ENCODE results near the gene MAP3K5.
"Not testable (repeated sequence)": the region's sequence is repeated elsewhere in the genome, so short reads cannot be mapped to it uniquely, and the experiment has no call there.

The MAP3K5 gene

GRCh38 chr6:136591617-136592016, 200.7 kb downstream of the MAP3K5 start:
- in situ Hi-C loops (cut with HindIII; ENCODE audit: low sequenced_read_pairs), result loop anchor here (5.0 kb wide), 1 partner anchor 56 kb away; no protein-coding TSS in a partner anchor

GRCh38 chr6:136590846-136591245, 201.4 kb downstream of the MAP3K5 start:
- in situ Hi-C loops (cut with HindIII; ENCODE audit: low sequenced_read_pairs), result loop anchor here (5.0 kb wide), 1 partner anchor 56 kb away; no protein-coding TSS in a partner anchor

GRCh38 chr6:136587527-136587926, 204.8 kb downstream of the MAP3K5 start:
- in situ Hi-C loops (cut with HindIII; ENCODE audit: low sequenced_read_pairs), result no loop called here

- in situ Hi-C loops (cut with HindIII; ENCODE audit: low sequenced_read_pairs), result no loop called here
Observed at GRCh38 chr6:136586295-136586694, 206.0 kb downstream of the MAP3K5 start.

GRCh38 chr6:136585523-136585922, 206.8 kb downstream of the MAP3K5 start:
- in situ Hi-C loops (cut with HindIII; ENCODE audit: low sequenced_read_pairs), result not testable (repeated sequence)

GRCh38 chr6:136584290-136584689, 208.0 kb downstream of the MAP3K5 start:
- in situ Hi-C loops (cut with HindIII; ENCODE audit: low sequenced_read_pairs), result not testable (repeated sequence)

- in situ Hi-C loops (cut with HindIII; ENCODE audit: low sequenced_read_pairs), result no loop called here
Observed at GRCh38 chr6:136582711-136583471, 209.4 kb downstream of the MAP3K5 start.

GRCh38 chr6:136579800-136580199, 212.5 kb downstream of the MAP3K5 start:
- in situ Hi-C loops (cut with HindIII; ENCODE audit: low sequenced_read_pairs), result no loop called here

GRCh38 chr6:136576821-136577220, 215.5 kb downstream of the MAP3K5 start:
- in situ Hi-C loops (cut with HindIII; ENCODE audit: low sequenced_read_pairs), result no loop called here

- in situ Hi-C loops (cut with HindIII; ENCODE audit: low sequenced_read_pairs), result no loop called here
Observed at GRCh38 chr6:136571496-136571895, 220.8 kb downstream of the MAP3K5 start.

GRCh38 chr6:136571065-136571464, 221.2 kb downstream of the MAP3K5 start:
- in situ Hi-C loops (cut with HindIII; ENCODE audit: low sequenced_read_pairs), result no loop called here

GRCh38 chr6:136568129-136568528, 224.1 kb downstream of the MAP3K5 start:
- in situ Hi-C loops (cut with HindIII; ENCODE audit: low sequenced_read_pairs), result no loop called here

- in situ Hi-C loops (cut with HindIII; ENCODE audit: low sequenced_read_pairs), result no loop called here
Observed at GRCh38 chr6:136567688-136568087, 224.6 kb downstream of the MAP3K5 start.

- in situ Hi-C loops (cut with HindIII; ENCODE audit: low sequenced_read_pairs), result no loop called here
Observed at GRCh38 chr6:136566851-136567250, 225.4 kb downstream of the MAP3K5 start.

GRCh38 chr6:136566007-136566487, 226.2 kb downstream of the MAP3K5 start:
- in situ Hi-C loops (cut with HindIII; ENCODE audit: low sequenced_read_pairs), result no loop called here

- in situ Hi-C loops (cut with HindIII; ENCODE audit: low sequenced_read_pairs), result no loop called here
Observed at GRCh38 chr6:136564180-136564579, 228.1 kb downstream of the MAP3K5 start.

- in situ Hi-C loops (cut with HindIII; ENCODE audit: low sequenced_read_pairs), result no loop called here
Observed at GRCh38 chr6:136563386-136564152, 228.7 kb downstream of the MAP3K5 start.

- in situ Hi-C loops (cut with HindIII; ENCODE audit: low sequenced_read_pairs), result no loop called here
Observed at GRCh38 chr6:136562211-136562610, 230.1 kb downstream of the MAP3K5 start.

- in situ Hi-C loops (cut with HindIII; ENCODE audit: low sequenced_read_pairs), result no loop called here
Observed at GRCh38 chr6:136553166-136553787, 239.0 kb downstream of the MAP3K5 start.

- in situ Hi-C loops (cut with HindIII; ENCODE audit: low sequenced_read_pairs), result no loop called here
Observed at GRCh38 chr6:136552054-136552453, 240.2 kb downstream of the MAP3K5 start.

- in situ Hi-C loops (cut with HindIII; ENCODE audit: low sequenced_read_pairs), result no loop called here
Observed at GRCh38 chr6:136551103-136551502, 241.2 kb downstream of the MAP3K5 start.
